Nephron (organoid): Measurements from ENCODE around the gene NEK8.
"Not testable (repeated sequence)": the region's sequence is repeated elsewhere in the genome, so short reads cannot be mapped to it uniquely, and the experiment has no call there.

Experiments used
- H3K27ac Mint-ChIP-seq, 3 experiments: 2 replicates each; pipeline ENCODE4 v1.8.0; 2020; ENCODE audit warnings: mixed read lengths in 3 of 3, mild to moderate bottlenecking in 2 of 3, moderate library complexity in 1 of 3
- H3K27me3 Mint-ChIP-seq: 2 replicates; pipeline ENCODE4 v1.8.0; 2021; ENCODE audit warnings: low read depth, mild to moderate bottlenecking, moderate library complexity, mixed read lengths
- H3K36me3 Mint-ChIP-seq: 2 replicates; pipeline ENCODE4 v1.8.0; 2020; ENCODE audit warnings: low read depth, mixed read lengths
- H3K4me1 Mint-ChIP-seq: 2 replicates; pipeline ENCODE4 v1.8.0; 2020; ENCODE audit warnings: mixed read lengths
- H3K4me3 Mint-ChIP-seq, 3 experiments: 2 replicates each; pipeline ENCODE4 v1.8.0; 2020; ENCODE audit warnings: mild to moderate bottlenecking in 3 of 3, mixed read lengths in 3 of 3, moderate library complexity in 2 of 3
- H3K9me3 Mint-ChIP-seq: 2 replicates; pipeline ENCODE4 v1.8.0; 2020; ENCODE audit warnings: mixed read lengths
- CTCF ChIP-seq, 3 experiments: fragments of 200-600 bp; sonication (generic); IDR thresholded peaks; one replicate each; pipeline ENCODE4 v1.5.0; 2021; ENCODE audit warnings: antibody characterized with exemption in 3 of 3; ENCODE audit not compliant: unreplicated experiment in 3 of 3

The NEK8 gene

DNA sequence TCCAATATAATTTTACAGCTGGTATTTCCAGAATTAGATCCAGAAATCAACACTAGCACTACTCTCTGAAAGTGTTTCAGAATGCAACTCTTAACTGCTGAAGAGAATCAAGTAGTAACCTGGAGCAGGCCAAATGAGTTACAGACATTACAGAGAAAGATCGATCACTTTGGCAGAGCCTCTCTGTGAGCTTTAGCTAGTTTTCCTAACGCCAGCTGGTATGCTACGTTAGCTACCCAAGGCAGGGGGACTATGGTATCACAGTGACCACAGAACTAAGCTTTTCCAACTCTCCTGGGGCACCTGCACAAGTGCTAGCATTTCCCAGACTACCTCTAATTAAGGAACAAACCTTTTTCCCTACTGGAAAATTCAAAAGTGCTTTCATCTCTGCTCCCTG, 45.6 kb downstream of the NEK8 start:
- Mint-ChIP-seq H3K36me3 (peaks cover 39% of the 10 kb centered on the region), H3K27me3 (no peaks in the 10 kb centered on the region), H3K9me3 (no peaks in the 10 kb centered on the region)

GRCh38 chr17:28777178-28777577, 48.6 kb downstream of the NEK8 start:
- Mint-ChIP-seq H3K9me3 (no peaks in the 10 kb centered on the region), H3K36me3 (peaks cover 44% of the 10 kb centered on the region), H3K4me3 (no peak overlapping the region), H3K4me1 (no peaks in the 10 kb centered on the region), H3K27me3 (no peaks in the 10 kb centered on the region), H3K27ac (no peak overlapping the region)
- no peak for TF ChIP-seq CTCF (IDR thresholded peaks at IDR 0.05; ENCODE audit: unreplicated experiment in 3 of 3)

More for the DNA sequence above, 45.6 kb downstream of the NEK8 start:
- H3K4me3 Mint-ChIP-seq = no peak overlapping the region
- no peaks in the 10 kb centered on the region for H3K4me1 Mint-ChIP-seq
- TF ChIP-seq CTCF (IDR thresholded peaks at IDR 0.05; ENCODE audit: unreplicated experiment in 3 of 3) = no peak
- no peak overlapping the region for H3K27ac Mint-ChIP-seq

- H3K4me3 Mint-ChIP-seq, H3K27me3 Mint-ChIP-seq: not testable (repeated sequence)
- H3K36me3 Mint-ChIP-seq = peaks cover 32% of the 10 kb centered on the region
Measured at GRCh38 chr17:28779601-28780000, 51.0 kb downstream of the NEK8 start.

DNA sequence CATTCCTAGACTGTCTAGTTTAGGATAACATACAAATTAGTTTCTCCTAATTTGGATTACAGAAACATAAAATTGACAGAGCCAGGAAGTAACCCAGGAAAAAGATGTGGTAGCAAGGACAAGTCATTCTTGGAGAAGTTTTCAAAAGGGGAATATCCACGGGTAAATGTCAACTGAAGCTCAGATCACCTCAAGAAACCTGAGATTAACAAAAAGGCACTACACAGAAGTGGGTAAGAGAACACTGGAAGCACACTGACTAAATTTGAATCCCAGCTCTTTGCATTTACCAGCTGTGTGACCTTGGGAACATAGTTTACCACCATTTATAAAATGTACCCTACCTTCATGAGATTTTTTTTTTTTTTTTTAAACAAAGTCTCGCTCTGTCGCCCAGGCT, 54.6 kb downstream of the NEK8 start:
- Mint-ChIP-seq H3K27ac (no peak overlapping the region), H3K36me3 (peaks cover 23% of the 10 kb centered on the region), H3K4me3 (no peak overlapping the region), H3K27me3 (no peaks in the 10 kb centered on the region), H3K9me3 (no peaks in the 10 kb centered on the region), H3K4me1 (no peaks in the 10 kb centered on the region)
- no peak for TF ChIP-seq CTCF (IDR thresholded peaks at IDR 0.05; ENCODE audit: unreplicated experiment in 3 of 3)

More at GRCh38 chr17:28779601-28780000, 51.0 kb downstream of the NEK8 start:
- not testable (repeated sequence) for H3K27ac Mint-ChIP-seq, H3K4me1 Mint-ChIP-seq, H3K9me3 Mint-ChIP-seq

GRCh38 chr17:28788100-28788499, 59.5 kb downstream of the NEK8 start:
- no peaks in the 10 kb centered on the region for H3K27me3 Mint-ChIP-seq
- no peaks in the 10 kb centered on the region for H3K9me3 Mint-ChIP-seq
- H3K36me3 Mint-ChIP-seq = peaks cover 6% of the 10 kb centered on the region
- H3K27ac Mint-ChIP-seq = no peak overlapping the region
- peaks cover 2% of the 10 kb centered on the region for H3K4me1 Mint-ChIP-seq
- no peak for TF ChIP-seq CTCF (IDR thresholded peaks at IDR 0.05; ENCODE audit: unreplicated experiment in 3 of 3)
- no peak overlapping the region for H3K4me3 Mint-ChIP-seq
